H1 (cell line): ENCODE measurements around the gene ZBTB43. TPM values are rescaled to one million over a fixed set of nuclear protein-coding genes. Genes with fewer than 3 reads are reported as not detected.

Source experiments
- CBX8 ChIP-seq: fragments of 300-800, 300-1000 bp; sonication (generic); IDR thresholded peaks from 2 replicates; pipeline ENCODE4 v1.7.1; 2016; ENCODE audit warnings: low read depth, low read length, borderline replicate concordance
- E2F6 ChIP-seq: IDR thresholded peaks from 2 replicates; pipeline ENCODE4 v1.6.1; 2012; ENCODE audit warnings: inconsistent platforms
- KDM4A ChIP-seq: IDR thresholded peaks from one replicate; pipeline ENCODE4 v1.7.1; 2012; ENCODE audit warnings: low read depth, mild to moderate bottlenecking, moderate library complexity, low read length, inconsistent platforms; ENCODE audit not compliant: severe bottlenecking
- RAD21 ChIP-seq, 2 experiments: IDR thresholded peaks in 1 of 2; conservative IDR thresholded peaks in 1 of 2; 2 replicates each; pipeline ENCODE4 v1.6.1; 2011; ENCODE audit warnings: low read depth in 2 of 2, low read length in 2 of 2, improper control_type of control experiment in 1 of 2, inconsistent platforms in 1 of 2, mild to moderate bottlenecking in 1 of 2, moderate library complexity in 1 of 2
- SAP30 ChIP-seq: fragments of 300-600 bp; sonication (generic); IDR thresholded peaks from 2 replicates; pipeline ENCODE4 v1.7.1; 2012; ENCODE audit warnings: low read length, moderate library complexity, mild to moderate bottlenecking, inconsistent platforms; ENCODE audit not compliant: insufficient read depth, insufficient replicate concordance
- SIN3A ChIP-seq, 2 experiments: IDR thresholded peaks in 1 of 2; conservative IDR thresholded peaks in 1 of 2; 2 replicates each; pipeline ENCODE4 v1.6.1; 2011 to 2012; ENCODE audit warnings: low read length in 2 of 2, improper control_type of control experiment in 1 of 2, low read depth in 1 of 2, mild to moderate bottlenecking in 1 of 2
- TAF7 ChIP-seq: optimal IDR thresholded peaks from 2 replicates; pipeline ENCODE3; 2011; ENCODE audit warnings: low read depth, mild to moderate bottlenecking, inconsistent platforms, low read length, moderate library complexity, borderline replicate concordance
- ZNF274 ChIP-seq: IDR thresholded peaks from 2 replicates; pipeline ENCODE4 v1.7.0; 2012; ENCODE audit warnings: low read length, borderline replicate concordance; ENCODE audit errors: extremely low read depth
- polyA plus RNA-seq, 7 experiments: library from polyadenylated mRNA; depleted of rRNA in 3 of 7; stranded (reverse) in 5 of 7; unstranded in 2 of 7; fragments of >200 nt in 5 of 7; fragments of 200-250 nt in 2 of 7; gene quantifications; 1 replicate in 5 of 7; 2 replicates in 1 of 7; 4 replicates in 1 of 7; pipeline versions ENCODE4 v1.2.1 to v1.2.3, GENCODE V29; 2011 to 2013; ENCODE audit warnings: missing spikeins in 2 of 7, mixed read lengths in 2 of 7
- total RNA-seq: library from RNA; stranded (reverse); fragmentation: NEBNext Ultra II Directional; extraction: Animal tissue kit (Norgen Biotek cat#: 25700); gene quantifications from 2 replicates; pipeline ENCODE4 v1.2.1, GENCODE V29; 2021

ZBTB43 gene
- total and polyA plus RNA-seq, 2 of the 8 experiments (the other 6 are each of a cell fraction or from before 2014, with no cell fraction given): 4.1 to 16.7 TPM

GRCh38 chr9:126886897-126887296, 82.1 kb downstream of the ZBTB43 start (continued):
- TF ChIP-seq E2F6: no peak
- no peak for TF ChIP-seq KDM4A
- TF ChIP-seq TAF7: no peak
- TF ChIP-seq ZNF274: no peak
- TF ChIP-seq RAD21 (IDR thresholded peaks at IDR 0.05 in 1 of 2, conservative IDR thresholded peaks at IDR 0.05 in 1 of 2; ENCODE audit: low read depth in 2 of 2, low read length in 2 of 2): no peak
- no peak for TF ChIP-seq SIN3A (conservative IDR thresholded peaks at IDR 0.05 in 1 of 2, IDR thresholded peaks at IDR 0.05 in 1 of 2; ENCODE audit: low read depth in 1 of 2, low read length in 2 of 2)
- no peak for TF ChIP-seq CBX8
- TF ChIP-seq SAP30: no peak

Other genes with a start within 250 kb of the ZBTB43 start
- 0.37 and 0.52 TPM in 2 replicates for gene LMX1B, start 191.1 kb upstream of the ZBTB43 start, total RNA-seq
- 0.09 and 0.17 TPM in 2 replicates for gene LMX1B, start 191.1 kb upstream of the ZBTB43 start, polyA plus RNA-seq (2011; rRNA removed)
- 15.9 and 16.9 TPM in 2 replicates for gene ZBTB34, start 55.6 kb downstream of the ZBTB43 start, total RNA-seq
- gene ZBTB34, start 55.6 kb downstream of the ZBTB43 start, polyA plus RNA-seq (2011; rRNA removed): 5.5 and 8.2 TPM in 2 replicates
- 22.9 and 23.5 TPM in 2 replicates for gene RALGPS1, start 109.7 kb downstream of the ZBTB43 start, total RNA-seq
- 20.0 and 33.6 TPM in 2 replicates for gene RALGPS1, start 109.7 kb downstream of the ZBTB43 start, polyA plus RNA-seq (2011; rRNA removed)